Heart left ventricle (tissue), 16 donors: ENCODE measurements around the gene SALL1. TPM values are rescaled to one million over a fixed set of nuclear protein-coding genes. Genes with fewer than 3 reads are reported as not detected.
A peak's percentile ranks its signal among the peaks of the same experiment; 100 is the strongest.

ENCODE experiments used
- ATAC-seq, 4 donors: fragments of 200-7000 bp; cut with Tn5 transposase; one replicate each; pipeline ENCODE4 v1.9.1; 2020 to 2022; ENCODE audit warnings: moderate library complexity in 4 of 4, mild to moderate bottlenecking in 3 of 4, moderate number of reproducible peaks in 1 of 4
- DNase-seq, 5 donors: peaks; one replicate each; pipeline ENCODE4 v3.0.0-alpha.2; 2020
- H3K27ac ChIP-seq, 12 donors: fragments of 200-600 bp; sonication (generic) in 4 of 12; one replicate each; pipeline versions ENCODE4 v1.5.0 to v1.8.0; 2016 to 2022; ENCODE audit warnings: mild to moderate bottlenecking in 2 of 12
- H3K27me3 ChIP-seq, 9 donors: fragments of 200-600 bp; sonication (generic) in 2 of 9; one replicate each; pipeline versions ENCODE4 v1.5.1 to v1.8.0; 2016 to 2022; ENCODE audit warnings: mild to moderate bottlenecking in 3 of 9
- H3K36me3 ChIP-seq, 9 donors: fragments of 200-600 bp; sonication (generic) in 2 of 9; one replicate each; pipeline versions ENCODE4 v1.5.0 to v1.8.0; 2018 to 2022; ENCODE audit warnings: mild to moderate bottlenecking in 2 of 9
- H3K4me1 ChIP-seq, 12 donors: fragments of 200-600 bp; sonication (generic) in 4 of 12; one replicate each; pipeline versions ENCODE4 v1.5.0 to v1.8.0; 2016 to 2022; ENCODE audit warnings: mild to moderate bottlenecking in 3 of 12
- H3K4me3 ChIP-seq, 12 donors: fragments of 200-600 bp; sonication (generic) in 4 of 12; one replicate each; pipeline versions ENCODE4 v1.5.0 to v1.8.0; 2017 to 2022; ENCODE audit warnings: mild to moderate bottlenecking in 9 of 12, moderate library complexity in 4 of 12
- H3K9me3 ChIP-seq, 12 donors: fragments of 200-600 bp; sonication (generic) in 4 of 12; one replicate each; pipeline versions ENCODE4 v1.5.0 to v1.8.0; 2016 to 2022; ENCODE audit warnings: mild to moderate bottlenecking in 1 of 12
- POLR2A ChIP-seq, 2 donors: fragments of 450-650 bp; IDR thresholded peaks; one replicate each; pipeline ENCODE4 v1.6.1; 2017; ENCODE audit warnings: antibody characterized with exemption in 2 of 2, mild to moderate bottlenecking in 2 of 2, moderate library complexity in 2 of 2
- WGBS, 4 donors: extraction: QIAGEN DNeasy Blood & Tissue Kit in 2 of 4; methylation state at CpG; one replicate each; pipeline versions ENCODE4 v1.1.5 to v1.1.7; 2013 to 2018; 5-methylcytosine and 5-hydroxymethylcytosine counted together
- intact Hi-C, 10 donors: fragments of 100-400 bp; cut with DNase I; formaldehyde crosslinking; loops; one replicate each; pipeline versions ENCODE4 v1.11.1 to v1.14.2; 2022
- polyA plus RNA-seq, 2 donors: library from polyadenylated mRNA; stranded (reverse); fragments of 200-250 nt; gene quantifications; one replicate each; pipeline ENCODE4 v1.2.3, GENCODE V29; 2013
- total RNA-seq, 9 donors: library from RNA; depleted of rRNA in 2 of 9; stranded (reverse); fragments of >200 nt in 2 of 9; fragmentation: NEBNext Ultra II Directional in 3 of 9; extraction: Animal tissue kit (Norgen Biotek cat#: 25700) in 3 of 9; gene quantifications; one replicate each; pipeline versions ENCODE4 v1.1.0 to v1.2.4, GENCODE V29; 2016 to 2023
- TF ChIP-seq, protein P1 (sequence below), 12 donors: fragments of 200-600 bp; sonication (generic) in 4 of 12; IDR thresholded peaks; one replicate each; pipeline versions ENCODE4 v1.5.0 to v1.8.0; 2018 to 2022; ENCODE audit warnings: antibody characterized with exemption in 12 of 12, mild to moderate bottlenecking in 5 of 12
- donor health status: ischemic (EF 13 %, LVEDD 7.1; RV severe dilation, severe dysfunction).
- donor health status: healthy with polysubstance abuse.
- donor health status: DM: no; HTN: yes; CAD: no.
- donor health status: DM: no; HTN: no; CAD: no.
- donor health status: ischemic (EF 25% LVEDD 6.9; RV normal size, moderate dysfunction).
- donor health status: ischemic (EF 25% LVEDD 5.7; RV mildly dilated, moderate dysfunction).
- donor health status: healthy.
- donor health status: DM: yes; HTN: yes; CAD: no.
- donor health status: ischemic (EF 35%, LVEDD 5.7; RV mildly dilated, moderate dysfunction).
- donor health status: nonischemic (EF 11% LVEDD 7.7; RV severe dilation, severe dysfunction).
- donor health status: DM: yes; HTN: yes; CAD: no.
- donor health status: PGD.
- donor health status: ischemic (EF 29% LVEDD 5.4; RV normal size, mild dysfunction).
- donor health status: nonischemic (EF 23%, LVEDD 6.1; RV moderate dilation, normal function).

SALL1 gene
- total and polyA plus RNA-seq, 11 donors = 0.05 to 0.75 (median 0.08) TPM; not detected in 4

- 47 to 57% (median 51%) methylated on average over 2 of the region's 2 CpGs for WGBS, 4 donors
- H3K27ac ChIP-seq = no peak overlapping the region
- H3K36me3 ChIP-seq = no peaks in the 10 kb centered on the region
- H3K27me3 ChIP-seq = peaks cover 24 to 93% (median 62%) of the 10 kb centered on the region in 9 donors
- intact Hi-C loops = no loop called here
- peaks cover 0 to 24% (median 4%) of the 10 kb centered on the region in 12 donors for H3K4me1 ChIP-seq
- no peak for ATAC-seq
- DNase-seq = no peak
- TF ChIP-seq, protein P1, sequence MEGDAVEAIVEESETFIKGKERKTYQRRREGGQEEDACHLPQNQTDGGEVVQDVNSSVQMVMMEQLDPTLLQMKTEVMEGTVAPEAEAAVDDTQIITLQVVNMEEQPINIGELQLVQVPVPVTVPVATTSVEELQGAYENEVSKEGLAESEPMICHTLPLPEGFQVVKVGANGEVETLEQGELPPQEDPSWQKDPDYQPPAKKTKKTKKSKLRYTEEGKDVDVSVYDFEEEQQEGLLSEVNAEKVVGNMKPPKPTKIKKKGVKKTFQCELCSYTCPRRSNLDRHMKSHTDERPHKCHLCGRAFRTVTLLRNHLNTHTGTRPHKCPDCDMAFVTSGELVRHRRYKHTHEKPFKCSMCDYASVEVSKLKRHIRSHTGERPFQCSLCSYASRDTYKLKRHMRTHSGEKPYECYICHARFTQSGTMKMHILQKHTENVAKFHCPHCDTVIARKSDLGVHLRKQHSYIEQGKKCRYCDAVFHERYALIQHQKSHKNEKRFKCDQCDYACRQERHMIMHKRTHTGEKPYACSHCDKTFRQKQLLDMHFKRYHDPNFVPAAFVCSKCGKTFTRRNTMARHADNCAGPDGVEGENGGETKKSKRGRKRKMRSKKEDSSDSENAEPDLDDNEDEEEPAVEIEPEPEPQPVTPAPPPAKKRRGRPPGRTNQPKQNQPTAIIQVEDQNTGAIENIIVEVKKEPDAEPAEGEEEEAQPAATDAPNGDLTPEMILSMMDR (IDR thresholded peaks at IDR 0.05) = no peak
- TF ChIP-seq POLR2A (IDR thresholded peaks at IDR 0.05) = no peak
- H3K4me3 ChIP-seq = no peak overlapping the region
- H3K9me3 ChIP-seq = no peaks in the 10 kb centered on the region
Observed at GRCh38 chr16:51157698-51158097, 6.6 kb upstream of the SALL1 start.

GRCh38 chr16:51156807-51157200 is 5.7 kb upstream of the SALL1 start:
- Histone ChIP-seq H3K27ac (no peak overlapping the region), H3K4me3 (no peak overlapping the region), H3K4me1 (peaks cover 0 to 33% (median 11%) of the 10 kb centered on the region in 12 donors), H3K9me3 (no peaks in the 10 kb centered on the region), H3K27me3 (peaks cover 30 to 94% (median 70%) of the 10 kb centered on the region in 9 donors), H3K36me3 (no peaks in the 10 kb centered on the region)
- 42 to 52% (median 46%) methylated on average over 2 of the region's 2 CpGs for WGBS, 4 donors
- DNase-seq = no peak
- ATAC-seq = no peak
- TF ChIP-seq, protein P1 (IDR thresholded peaks at IDR 0.05) = no peak
- TF ChIP-seq POLR2A (IDR thresholded peaks at IDR 0.05) = no peak
- intact Hi-C loops = no loop called here

DNA sequence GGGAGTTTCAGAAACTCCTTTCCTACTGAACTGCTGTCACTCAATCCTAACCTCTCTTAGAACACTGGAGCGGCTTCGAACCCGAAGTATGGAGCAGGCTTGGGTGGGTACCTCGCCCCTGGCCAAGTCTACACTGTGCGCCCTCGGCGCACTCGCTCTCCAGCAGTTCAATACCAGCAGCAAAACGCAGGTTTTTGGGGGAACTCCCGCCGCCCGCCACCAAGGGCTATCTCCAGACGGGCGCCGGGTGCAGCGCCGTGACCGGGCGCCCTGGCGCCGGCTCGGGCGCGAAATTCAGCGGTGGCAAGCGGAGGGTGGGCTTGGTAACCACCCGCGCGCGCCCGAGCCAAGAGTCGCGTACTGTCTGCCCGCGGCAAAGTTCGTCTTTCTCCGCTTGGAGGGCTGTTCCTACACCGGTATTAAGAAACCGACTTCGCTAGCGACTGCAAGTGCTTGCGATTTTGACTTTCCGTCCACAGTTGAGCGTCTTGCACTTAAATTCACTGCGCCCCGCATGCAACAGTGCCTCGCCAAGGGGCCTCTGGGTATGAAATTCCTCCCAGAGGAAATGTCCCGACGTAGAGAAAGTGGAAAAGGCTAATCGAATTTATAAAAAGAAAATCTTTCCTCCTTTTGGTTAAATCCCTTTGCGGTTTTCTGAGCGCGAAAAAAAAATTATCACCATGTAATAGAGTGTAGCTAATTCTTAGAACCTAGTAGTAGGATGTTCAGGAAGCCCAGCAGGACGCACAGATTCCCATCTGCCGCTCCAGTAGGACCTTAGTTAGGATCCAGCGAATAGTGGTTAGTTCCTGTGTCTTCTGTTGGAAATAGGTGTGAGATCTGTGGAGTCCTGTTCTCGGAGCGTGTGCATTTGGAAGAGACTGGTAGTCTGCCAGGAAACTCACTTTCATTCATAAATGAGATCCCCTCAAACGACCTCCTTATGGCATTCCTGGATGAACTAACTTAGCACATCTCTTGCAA is 5.0 kb upstream of the SALL1 start:
- H3K36me3 ChIP-seq = no peaks in the 10 kb centered on the region
- TF ChIP-seq POLR2A (IDR thresholded peaks at IDR 0.05) = no peak
- TF ChIP-seq, protein P1 (IDR thresholded peaks at IDR 0.05) = no peak
- intact Hi-C loops = no loop called here
- peak overlapping the region in 5 of 12 donors; percentile 10 to 32 (median 16) for H3K4me3 ChIP-seq
- ATAC-seq (no peak), DNase-seq (no peak)
- peaks cover 34 to 99% (median 76%) of the 10 kb centered on the region in 9 donors for H3K27me3 ChIP-seq
- no peak overlapping the region for H3K27ac ChIP-seq
- 2 to 4% (median 3%) methylated on average over 30 to 59 of the region's 59 CpGs for WGBS, 4 donors
- H3K4me1 ChIP-seq = peaks cover 0 to 40% (median 11%) of the 10 kb centered on the region in 12 donors
- no peaks in the 10 kb centered on the region for H3K9me3 ChIP-seq

- no peaks in the 10 kb centered on the region for H3K9me3 ChIP-seq
- DNase-seq (no peak), ATAC-seq (no peak)
- TF ChIP-seq, protein P1 (IDR thresholded peaks at IDR 0.05) = no peak
- no peak for TF ChIP-seq POLR2A (IDR thresholded peaks at IDR 0.05)
- no peak overlapping the region for H3K27ac ChIP-seq
- H3K4me1 ChIP-seq = peaks cover 0 to 49% (median 17%) of the 10 kb centered on the region in 12 donors
- no peaks in the 10 kb centered on the region for H3K36me3 ChIP-seq
- 8 to 12% (median 11%) methylated on average over 20 of the region's 20 CpGs for WGBS, 4 donors
- H3K27me3 ChIP-seq = peaks cover 42 to 100% (median 78%) of the 10 kb centered on the region in 9 donors
- peak overlapping the region in 7 of 12 donors; percentile 7 to 33 (median 25) for H3K4me3 ChIP-seq
- intact Hi-C loops = no loop called here
Observed at GRCh38 chr16:51155199-51155607, 4.1 kb upstream of the SALL1 start.
